HK-2 (cell line): Measurements from ENCODE around the gene OSBP.
"Not testable (repeated sequence)": the region's sequence is repeated elsewhere in the genome, so short reads cannot be mapped to it uniquely, and the experiment has no call there.

Experiments
- DNase-seq: peaks from one replicate; pipeline ENCODE4 v3.0.0-alpha.2; 2018; ENCODE audit not compliant: unreplicated experiment

The OSBP gene

GRCh38 chr11:59615637-59616395, at the start of gene OSBP:
TSS of gene OSBP (minus strand) at chr11:59615774. CDS start at chr11:59615664, 110 bp downstream.
- peak; percentile 96 for DNase-seq

- DNase-seq: no peak
These were observed 45.0 kb upstream of the OSBP start for GRCh38 chr11:59660621-59661020.

GRCh38 chr11:59659981-59660380, 44.4 kb upstream of the OSBP start:
- DNase-seq: no peak

- DNase-seq: no peak
These were observed 42.5 kb upstream of the OSBP start for GRCh38 chr11:59658036-59658435.

- DNase-seq: no peak
These were observed 39.3 kb upstream of the OSBP start for GRCh38 chr11:59654893-59655292.

- DNase-seq: no peak
These were observed 31.8 kb upstream of the OSBP start for GRCh38 chr11:59647245-59647980.

GRCh38 chr11:59644528-59644927, 29.0 kb upstream of the OSBP start:
- DNase-seq: no peak

- DNase-seq: no peak
These were observed 27.8 kb upstream of the OSBP start for GRCh38 chr11:59643390-59643789.

GRCh38 chr11:59641156-59641555, 25.6 kb upstream of the OSBP start:
- no peak for DNase-seq

GRCh38 chr11:59630493-59630892, 14.9 kb upstream of the OSBP start:
- no peak for DNase-seq

- no peak for DNase-seq
These were observed 14.4 kb upstream of the OSBP start for GRCh38 chr11:59629996-59630395.

- not testable (repeated sequence) for DNase-seq
These were observed 11.4 kb upstream of the OSBP start for GRCh38 chr11:59626969-59627368.

GRCh38 chr11:59625703-59626102, 10.1 kb upstream of the OSBP start:
- DNase-seq: no peak

- no peak for DNase-seq
These were observed 2.3 kb upstream of the OSBP start for GRCh38 chr11:59617876-59618275.

- no peak for DNase-seq
These were observed 915 bp upstream of the OSBP start for GRCh38 chr11:59616396-59616982.

- peak; percentile 14 for DNase-seq
These were observed 396 bp downstream of the OSBP start for GRCh38 chr11:59615120-59615636.

GRCh38 chr11:59614277-59615119, 1.1 kb downstream of the OSBP start:
- DNase-seq: peak; percentile 1

- DNase-seq: no peak
These were observed 3.7 kb downstream of the OSBP start for GRCh38 chr11:59611570-59612565.

GRCh38 chr11:59610289-59610688, 5.3 kb downstream of the OSBP start:
- DNase-seq: no peak

GRCh38 chr11:59607703-59608454, 7.7 kb downstream of the OSBP start:
- DNase-seq: no peak
